DMS153 (cell line): Measurements from ENCODE around the gene CLEC11A.
"Not testable (repeated sequence)": the region's sequence is repeated elsewhere in the genome, so short reads cannot be mapped to it uniquely, and the experiment has no call there.

Experiments used
- DNase-seq: peaks from one replicate; lab custom pipeline; 2025; lab: John Stamatoyannopoulos, UW

CLEC11A gene

GRCh38 chr19:50723735-50724521 is 764 bp downstream of the CLEC11A start:
- DNase-seq = no peak

- DNase-seq = no peak
Measured at GRCh38 chr19:50724522-50725217, 1.5 kb downstream of the CLEC11A start.

- DNase-seq = no peak
Measured at GRCh38 chr19:50725218-50725910, 2.2 kb downstream of the CLEC11A start.

GRCh38 chr19:50725911-50726230 is 2.7 kb downstream of the CLEC11A start:
- DNase-seq = no peak

GRCh38 chr19:50728084-50728737 is 5.0 kb downstream of the CLEC11A start:
- no peak for DNase-seq

- DNase-seq = no peak
Measured at GRCh38 chr19:50729894-50730293, 6.7 kb downstream of the CLEC11A start.

- DNase-seq = no peak
Measured at GRCh38 chr19:50735869-50736268, 12.7 kb downstream of the CLEC11A start.

- DNase-seq = no peak
Measured at GRCh38 chr19:50736338-50736737, 13.2 kb downstream of the CLEC11A start.

GRCh38 chr19:50739132-50739913 is 16.2 kb downstream of the CLEC11A start:
- no peak for DNase-seq

GRCh38 chr19:50739914-50740426 is 16.8 kb downstream of the CLEC11A start:
- DNase-seq = no peak

GRCh38 chr19:50741179-50741933 is 18.2 kb downstream of the CLEC11A start:
- no peak for DNase-seq

GRCh38 chr19:50743537-50743936 is 20.4 kb downstream of the CLEC11A start:
- DNase-seq = no peak

GRCh38 chr19:50745221-50745620 is 22.1 kb downstream of the CLEC11A start:
- DNase-seq = no peak

GRCh38 chr19:50747141-50747540 is 24.0 kb downstream of the CLEC11A start:
- DNase-seq = not testable (repeated sequence)

GRCh38 chr19:50749490-50749889 is 26.3 kb downstream of the CLEC11A start:
- no peak for DNase-seq

GRCh38 chr19:50750010-50750409 is 26.8 kb downstream of the CLEC11A start:
- no peak for DNase-seq

GRCh38 chr19:50753879-50754278 is 30.7 kb downstream of the CLEC11A start:
- no peak for DNase-seq

GRCh38 chr19:50756244-50756643 is 33.1 kb downstream of the CLEC11A start:
- DNase-seq = not testable (repeated sequence)

GRCh38 chr19:50757624-50758023 is 34.5 kb downstream of the CLEC11A start:
- DNase-seq = not testable (repeated sequence)

- not testable (repeated sequence) for DNase-seq
Measured at GRCh38 chr19:50759076-50759475, 35.9 kb downstream of the CLEC11A start.

- DNase-seq = no peak
Measured at GRCh38 chr19:50759886-50760285, 36.7 kb downstream of the CLEC11A start.
